Mesendoderm (in vitro differentiated cells): ENCODE data around the gene CAPS2.

Experiments
- DNase-seq: peaks from one replicate; pipeline ENCODE4 v3.0.0; 2013
- H2AK5ac ChIP-seq: 2 replicates; pipeline ENCODE4 v1.6.1; 2013; ENCODE audit warnings: low read length, inconsistent platforms
- H2BK120ac ChIP-seq: 2 replicates; pipeline ENCODE4 v1.6.1; 2013; ENCODE audit warnings: low read depth, mild to moderate bottlenecking, low read length, moderate library complexity, mixed read lengths
- H2BK15ac ChIP-seq: replicated peaks from 2 replicates; pipeline ENCODE4 v1.6.1; 2013; ENCODE audit warnings: low read depth, mild to moderate bottlenecking, moderate library complexity
- H2BK5ac ChIP-seq: 2 replicates; pipeline ENCODE4 v1.6.1; 2013; ENCODE audit warnings: low read length, inconsistent platforms
- H3K18ac ChIP-seq: 2 replicates; pipeline ENCODE4 v1.6.1; 2013; ENCODE audit warnings: mild to moderate bottlenecking, low read length, mixed read lengths
- H3K23ac ChIP-seq: one replicate; pipeline ENCODE4 v1.6.1; 2013; ENCODE audit warnings: low read length
- H3K27ac ChIP-seq: 2 replicates; pipeline ENCODE4 v1.5.1; 2013; ENCODE audit warnings: low read depth, mild to moderate bottlenecking, inconsistent platforms, low read length, moderate library complexity
- H3K27me3 ChIP-seq: 2 replicates; pipeline ENCODE4 v1.6.1; 2013; ENCODE audit warnings: low read length, control low read depth, mild to moderate bottlenecking, inconsistent platforms; ENCODE audit not compliant: insufficient read depth, poor library complexity
- H3K36me3 ChIP-seq: 2 replicates; pipeline ENCODE4 v1.6.1; 2013; ENCODE audit warnings: low read length, inconsistent platforms; ENCODE audit not compliant: control insufficient read depth, insufficient read depth
- H3K4ac ChIP-seq: one replicate; pipeline ENCODE4 v1.6.1; 2013; ENCODE audit warnings: low read depth, mild to moderate bottlenecking, low read length, moderate library complexity
- H3K4me1 ChIP-seq: 2 replicates; pipeline ENCODE4 v1.6.1; 2013; ENCODE audit warnings: low read depth, low read length, inconsistent platforms; ENCODE audit not compliant: control insufficient read depth
- H3K4me2 ChIP-seq: 2 replicates; pipeline ENCODE4 v1.6.1; 2013; ENCODE audit warnings: low read length
- H3K4me3 ChIP-seq: 2 replicates; pipeline ENCODE4 v1.5.1; 2013; ENCODE audit warnings: mild to moderate bottlenecking, low read length
- H3K56ac ChIP-seq: one replicate; pipeline ENCODE4 v1.6.1; 2013; ENCODE audit warnings: low read length
- H3K79me1 ChIP-seq: 2 replicates; pipeline ENCODE4 v1.6.1; 2013; ENCODE audit warnings: low read length, inconsistent platforms
- H3K79me2 ChIP-seq: 2 replicates; pipeline ENCODE4 v1.6.1; 2013; ENCODE audit warnings: mild to moderate bottlenecking, low read length; ENCODE audit not compliant: control insufficient read depth, insufficient read depth
- H3K9ac ChIP-seq: 2 replicates; pipeline ENCODE4 v1.6.1; 2013; ENCODE audit warnings: low read length, inconsistent platforms
- H4K5ac ChIP-seq: one replicate; pipeline ENCODE4 v1.6.1; 2013; ENCODE audit warnings: low read length
- H4K8ac ChIP-seq: one replicate; pipeline ENCODE4 v1.6.1; 2013; ENCODE audit warnings: low read depth, mild to moderate bottlenecking, control low read depth, low read length, moderate library complexity
- WGBS: extraction: QIAGEN DNeasy Blood & Tissue Kit; methylation state at CpG from one replicate; pipeline ENCODE4 v1.1.7; 2013; ENCODE audit warnings: low lambda C conversion rate, missing lambda C conversion rate; ENCODE audit not compliant: insufficient coverage; ENCODE audit errors: extremely low coverage; 5-methylcytosine and 5-hydroxymethylcytosine counted together

The CAPS2 gene

DNA sequence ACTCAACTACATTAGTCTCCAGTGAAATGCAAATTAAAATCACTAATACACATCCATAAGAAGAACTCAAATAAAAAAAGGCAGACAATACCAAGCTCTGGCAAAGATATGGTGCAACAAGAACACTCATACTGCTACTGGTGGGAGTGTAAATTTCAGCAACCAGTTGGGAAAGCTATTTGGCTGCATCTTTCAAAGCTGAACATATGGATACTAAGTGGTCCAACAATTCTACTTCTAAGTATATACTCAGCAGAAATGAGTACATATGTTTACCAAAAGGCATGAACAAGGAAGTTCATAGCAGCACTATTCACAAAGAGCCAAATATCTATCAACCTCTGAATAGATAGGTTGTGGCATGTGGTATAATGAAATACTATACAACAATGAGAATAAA is 27.3 kb downstream of the CAPS2 start:
- DNase-seq: no peak
- H3K27me3 ChIP-seq: no peaks in the 10 kb centered on the region
- no peak overlapping the region for H3K56ac ChIP-seq
- no peak overlapping the region for H3K9ac ChIP-seq
- H3K79me1 ChIP-seq: no peaks in the 10 kb centered on the region
- H4K8ac ChIP-seq: no peak overlapping the region
- no peak overlapping the region for H2BK120ac ChIP-seq
- no peak overlapping the region for H4K5ac ChIP-seq
- H2BK5ac ChIP-seq: no peak overlapping the region
- no peaks in the 10 kb centered on the region for H3K79me2 ChIP-seq
- H3K36me3 ChIP-seq: no peaks in the 10 kb centered on the region
- H3K4me3 ChIP-seq: no peak overlapping the region
- H2BK15ac ChIP-seq: no peak overlapping the region
- no peak overlapping the region for H3K27ac ChIP-seq
- no peak overlapping the region for H3K18ac ChIP-seq
- no peak overlapping the region for H2AK5ac ChIP-seq
- no peak overlapping the region for H3K4ac ChIP-seq
- H3K23ac ChIP-seq: no peak overlapping the region
- no peaks in the 10 kb centered on the region for H3K4me1 ChIP-seq
- no peak overlapping the region for H3K4me2 ChIP-seq

GRCh38 chr12:75302225-75302624 is 27.9 kb downstream of the CAPS2 start:
- no peak overlapping the region for H4K5ac ChIP-seq
- H2BK120ac ChIP-seq: no peak overlapping the region
- H3K56ac ChIP-seq: no peak overlapping the region
- no peak overlapping the region for H3K27ac ChIP-seq
- H3K36me3 ChIP-seq: no peaks in the 10 kb centered on the region
- H3K4me1 ChIP-seq: no peaks in the 10 kb centered on the region
- H3K27me3 ChIP-seq: no peaks in the 10 kb centered on the region
- H3K9ac ChIP-seq: no peak overlapping the region
- H3K4me3 ChIP-seq: no peak overlapping the region
- H3K79me1 ChIP-seq: no peaks in the 10 kb centered on the region
- no peak overlapping the region for H3K4ac ChIP-seq
- H2BK15ac ChIP-seq: no peak overlapping the region
- H4K8ac ChIP-seq: no peak overlapping the region
- H2AK5ac ChIP-seq: no peak overlapping the region
- no peaks in the 10 kb centered on the region for H3K79me2 ChIP-seq
- H3K23ac ChIP-seq: no peak overlapping the region
- no peak overlapping the region for H3K4me2 ChIP-seq
- no peak for DNase-seq
- no peak overlapping the region for H2BK5ac ChIP-seq
- H3K18ac ChIP-seq: no peak overlapping the region
- WGBS: no CpG with 5 or more reads among the region's 2 CpGs

- no peaks in the 10 kb centered on the region for H3K4me1 ChIP-seq
- no peak overlapping the region for H3K9ac ChIP-seq
- H3K18ac ChIP-seq: no peak overlapping the region
- no peak overlapping the region for H3K23ac ChIP-seq
- H3K27ac ChIP-seq: no peak overlapping the region
- H3K36me3 ChIP-seq: no peaks in the 10 kb centered on the region
- H2BK120ac ChIP-seq: no peak overlapping the region
- no peak overlapping the region for H2BK5ac ChIP-seq
- no peak overlapping the region for H3K4me3 ChIP-seq
- H2AK5ac ChIP-seq: no peak overlapping the region
- DNase-seq: no peak
- no peak overlapping the region for H3K4ac ChIP-seq
- no CpG with 5 or more reads among the region's 3 CpGs for WGBS
- H3K56ac ChIP-seq: no peak overlapping the region
- no peaks in the 10 kb centered on the region for H3K27me3 ChIP-seq
- no peaks in the 10 kb centered on the region for H3K79me1 ChIP-seq
- H3K4me2 ChIP-seq: no peak overlapping the region
- H4K5ac ChIP-seq: no peak overlapping the region
- no peak overlapping the region for H2BK15ac ChIP-seq
- H4K8ac ChIP-seq: no peak overlapping the region
- no peaks in the 10 kb centered on the region for H3K79me2 ChIP-seq
Measured at GRCh38 chr12:75294797-75295196, 35.3 kb downstream of the CAPS2 start.

GRCh38 chr12:75294336-75294735 is 35.8 kb downstream of the CAPS2 start:
- Histone ChIP-seq H3K4me3 (no peak overlapping the region), H4K8ac (no peak overlapping the region), H2AK5ac (no peak overlapping the region), H3K56ac (no peak overlapping the region), H2BK120ac (no peak overlapping the region), H3K27ac (no peak overlapping the region), H3K23ac (no peak overlapping the region), H3K36me3 (no peaks in the 10 kb centered on the region), H3K27me3 (no peaks in the 10 kb centered on the region), H3K79me1 (no peaks in the 10 kb centered on the region), H3K18ac (no peak overlapping the region), H3K4me2 (no peak overlapping the region), H4K5ac (no peak overlapping the region), H3K79me2 (no peaks in the 10 kb centered on the region), H3K4me1 (no peaks in the 10 kb centered on the region), H2BK5ac (no peak overlapping the region), H3K4ac (no peak overlapping the region), H2BK15ac (no peak overlapping the region), H3K9ac (no peak overlapping the region)
- WGBS: no CpG with 5 or more reads among the region's 3 CpGs
- DNase-seq: peak; percentile 86

- Histone ChIP-seq H4K5ac (no peak overlapping the region), H3K9ac (no peak overlapping the region), H3K18ac (no peak overlapping the region), H2BK15ac (no peak overlapping the region), H3K79me1 (no peaks in the 10 kb centered on the region), H3K79me2 (no peaks in the 10 kb centered on the region), H3K23ac (no peak overlapping the region), H3K56ac (no peak overlapping the region), H2AK5ac (no peak overlapping the region), H3K27me3 (no peaks in the 10 kb centered on the region), H3K36me3 (no peaks in the 10 kb centered on the region), H2BK5ac (no peak overlapping the region), H3K4me2 (no peak overlapping the region), H3K4me3 (no peak overlapping the region), H3K4ac (no peak overlapping the region), H3K27ac (no peak overlapping the region), H4K8ac (no peak overlapping the region), H2BK120ac (no peak overlapping the region), H3K4me1 (no peaks in the 10 kb centered on the region)
- no CpG with 5 or more reads among the region's 1 CpG for WGBS
- no peak for DNase-seq
Measured at GRCh38 chr12:75291014-75291413, 39.1 kb downstream of the CAPS2 start.

DNA sequence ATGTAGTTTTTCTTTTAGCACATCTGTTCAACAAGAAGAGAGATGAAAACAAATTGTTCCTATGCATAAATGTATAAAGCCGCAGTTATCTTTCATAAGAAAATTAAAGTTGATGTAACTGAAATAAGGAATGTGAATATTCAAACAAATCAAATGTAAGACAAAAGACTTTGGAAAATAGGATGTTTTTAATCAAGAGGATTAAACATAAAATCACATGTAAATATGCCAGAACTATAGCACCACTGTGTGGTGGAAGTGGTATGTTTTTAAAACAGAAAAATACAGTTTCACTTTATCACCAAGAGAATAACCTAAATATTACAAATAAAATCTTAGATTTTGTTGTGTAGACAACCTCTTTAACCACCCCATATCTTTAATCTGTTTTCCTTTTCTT is 40.4 kb downstream of the CAPS2 start:
- no peaks in the 10 kb centered on the region for H3K27me3 ChIP-seq
- H2BK120ac ChIP-seq: no peak overlapping the region
- H3K23ac ChIP-seq: no peak overlapping the region
- H2BK15ac ChIP-seq: no peak overlapping the region
- no peak overlapping the region for H3K9ac ChIP-seq
- no peaks in the 10 kb centered on the region for H3K4me1 ChIP-seq
- no CpG with 5 or more reads among the region's 1 CpG for WGBS
- no peak overlapping the region for H3K56ac ChIP-seq
- no peak overlapping the region for H4K8ac ChIP-seq
- H3K27ac ChIP-seq: no peak overlapping the region
- no peaks in the 10 kb centered on the region for H3K36me3 ChIP-seq
- no peak overlapping the region for H3K4me2 ChIP-seq
- no peak for DNase-seq
- no peaks in the 10 kb centered on the region for H3K79me2 ChIP-seq
- no peak overlapping the region for H3K4me3 ChIP-seq
- no peak overlapping the region for H3K4ac ChIP-seq
- no peak overlapping the region for H2BK5ac ChIP-seq
- H4K5ac ChIP-seq: no peak overlapping the region
- H3K79me1 ChIP-seq: no peaks in the 10 kb centered on the region
- no peak overlapping the region for H3K18ac ChIP-seq
- H2AK5ac ChIP-seq: no peak overlapping the region
